Endothelial cell of umbilical vein (primary cell): ENCODE data around the gene SPDEF. TPM values are rescaled to one million over a fixed set of nuclear protein-coding genes. Genes with fewer than 3 reads are reported as not detected.

Experiments used
- BruUV-seq: library from RNA; stranded (reverse); fragments of 400-500 nt; replicated peaks from 2 replicates; lab custom pipeline; 2021; lab: Mats Ljungman, UMichigan
- CTCF ChIA-PET: fragments of 300-600, 350-600 bp; sonication (Branson Sonifier 250); formaldehyde crosslinking; loops from one replicate; lab custom pipeline; 2021; ENCODE audit warnings: antibody characterized with exemption, inconsistent platforms; lab: Charles Lee
- POLR2A ChIA-PET: fragments of 300-600, 350-600 bp; sonication (Branson Sonifier 250); formaldehyde crosslinking; loops from one replicate; lab custom pipeline; 2021; ENCODE audit warnings: antibody characterized with exemption, inconsistent platforms; lab: Charles Lee
- DNase-seq: peaks from one replicate; pipeline ENCODE4 v3.0.0-alpha.2; 2011; ENCODE audit warnings: low read depth, low spot score
- FAIRE-seq: peaks from 2 replicates; lab custom pipeline; 2011; peaks lifted over from hg19 to GRCh38; lab: Jason Lieb, UNC
- H2AFZ ChIP-seq: 2 replicates; pipeline ENCODE4 v1.6.0; 2012; ENCODE audit warnings: low read depth, low read length, control low read depth, inconsistent platforms
- H3K27ac ChIP-seq: 2 replicates; pipeline ENCODE4 v1.5.1; 2011; ENCODE audit warnings: low read depth, mild to moderate bottlenecking, control low read depth, low read length, moderate library complexity; ENCODE audit not compliant: insufficient read depth
- H3K27me3 ChIP-seq, 2 experiments: 2 replicates each; pipeline versions ENCODE4 v1.6.0 to v1.6.1; 2011; ENCODE audit warnings: low read length in 2 of 2, mixed read lengths in 1 of 2; ENCODE audit not compliant: control insufficient read depth in 2 of 2, insufficient read depth in 2 of 2
- H3K36me3 ChIP-seq, 2 experiments: 2 replicates in 1 of 2; 3 replicates in 1 of 2; pipeline ENCODE4 v1.5.1; 2011; ENCODE audit warnings: low read length in 2 of 2, mild to moderate bottlenecking in 1 of 2, moderate library complexity in 1 of 2; ENCODE audit not compliant: control insufficient read depth in 2 of 2, insufficient read depth in 2 of 2; ENCODE audit errors: extremely low read depth in 1 of 2
- H3K4me1 ChIP-seq: 3 replicates; pipeline ENCODE4 v1.5.1; 2011; ENCODE audit warnings: mild to moderate bottlenecking, low read length; ENCODE audit not compliant: control insufficient read depth, insufficient read depth; ENCODE audit errors: extremely low read depth
- H3K4me2 ChIP-seq: 2 replicates; pipeline ENCODE4 v1.6.1; 2011; ENCODE audit warnings: low read length, control low read depth, mixed read lengths; ENCODE audit not compliant: insufficient read depth
- H3K4me3 ChIP-seq, 3 experiments: fragments of 200-600 bp in 1 of 3; sonication (generic), shearing (Covaris generic) in 1 of 3; replicated peaks in 1 of 3; 2 replicates each; pipeline ENCODE4 v1.5.1; 2011 to 2016; ENCODE audit warnings: control low read depth in 3 of 3, low read length in 3 of 3, mild to moderate bottlenecking in 2 of 3, inconsistent platforms in 1 of 3, low read depth in 1 of 3, moderate library complexity in 1 of 3; ENCODE audit not compliant: insufficient read depth in 1 of 3
- H3K79me2 ChIP-seq: 2 replicates; pipeline ENCODE4 v1.6.0; 2012; ENCODE audit warnings: low read length, inconsistent platforms; ENCODE audit not compliant: control insufficient read depth, insufficient read depth
- H3K9ac ChIP-seq: replicated peaks from 2 replicates; pipeline ENCODE3; 2011; ENCODE audit warnings: low read length, control low read depth; ENCODE audit not compliant: insufficient read depth; ENCODE audit errors: extremely low read depth
- H3K9me1 ChIP-seq: replicated peaks from 3 replicates; pipeline ENCODE4 v1.6.0; 2011; ENCODE audit warnings: mild to moderate bottlenecking, low read length; ENCODE audit not compliant: control insufficient read depth, insufficient read depth; ENCODE audit errors: extremely low read depth
- H3K9me3 ChIP-seq: replicated peaks from 2 replicates; pipeline ENCODE4 v1.5.1; 2012; ENCODE audit warnings: low read length, inconsistent platforms; ENCODE audit not compliant: control insufficient read depth, insufficient read depth
- H4K20me1 ChIP-seq: replicated peaks from 2 replicates; pipeline ENCODE3; 2011; ENCODE audit warnings: mild to moderate bottlenecking, low read length; ENCODE audit not compliant: control insufficient read depth, insufficient read depth; ENCODE audit errors: extremely low read depth
- CTCF ChIP-seq, 2 donors: IDR thresholded peaks; 1 replicate in 1 of 2; 2 replicates in 1 of 2; pipeline ENCODE4 v1.5.1; 2011; ENCODE audit warnings: low read length in 2 of 2, mild to moderate bottlenecking in 2 of 2, moderate library complexity in 2 of 2, control low read depth in 1 of 2, inconsistent platforms in 1 of 2, low read depth in 1 of 2; ENCODE audit not compliant: insufficient read depth in 1 of 2; ENCODE audit errors: extremely low read depth in 1 of 2
- EZH2 ChIP-seq: IDR thresholded peaks from 2 replicates; pipeline ENCODE4 v1.6.1; 2012; ENCODE audit warnings: borderline replicate concordance, low read depth, mild to moderate bottlenecking, moderate library complexity, low read length, inconsistent platforms; ENCODE audit not compliant: severe bottlenecking
- FOS ChIP-seq: IDR thresholded peaks from 2 replicates; pipeline ENCODE4 v1.6.1; 2011; ENCODE audit warnings: mild to moderate bottlenecking, low read length, moderate library complexity, borderline replicate concordance; ENCODE audit not compliant: insufficient read depth
- GATA2 ChIP-seq: IDR thresholded peaks from 2 replicates; pipeline ENCODE4 v1.7.0; 2011; ENCODE audit warnings: low read depth, mild to moderate bottlenecking, moderate library complexity, mixed read lengths, low read length; ENCODE audit not compliant: insufficient read length, insufficient read depth
- JUN ChIP-seq: IDR thresholded peaks from 2 replicates; pipeline ENCODE4 v1.6.1; 2011; ENCODE audit warnings: borderline replicate concordance, low read depth; ENCODE audit not compliant: insufficient read length, insufficient read depth
- MAX ChIP-seq: IDR thresholded peaks from 2 replicates; pipeline ENCODE4 v1.6.1; 2011; ENCODE audit not compliant: insufficient read depth, insufficient read length
- MYC ChIP-seq: IDR thresholded peaks from one replicate; pipeline ENCODE4 v1.6.1; 2011; ENCODE audit warnings: mild to moderate bottlenecking, low read depth, low read length
- POLR2A ChIP-seq: IDR thresholded peaks from 2 replicates; pipeline ENCODE4 v1.6.1; 2012; ENCODE audit warnings: low read depth, mild to moderate bottlenecking, control low read depth, low read length
- POLR2AphosphoS5 ChIP-seq: IDR thresholded peaks from 2 replicates; pipeline ENCODE4 v1.6.1; 2012; ENCODE audit warnings: low read depth, mild to moderate bottlenecking, control low read depth, low read length, moderate library complexity; ENCODE audit not compliant: insufficient read depth
- dilution Hi-C: fragments of 300-500 bp; cut with MboI; formaldehyde crosslinking; loops from one replicate; pipeline ENCODE4 v1.15.0; 2019; ENCODE audit warnings: low sequenced_read_pairs; ENCODE audit not compliant: extremely low pct_ligation_motif_present
- intact Hi-C: fragments of 100-400 bp; cut with micrococcal nuclease; formaldehyde crosslinking; loops from one replicate; pipeline ENCODE4 v1.10.0; 2022
- polyA plus RNA-seq, 4 experiments: library from polyadenylated mRNA; depleted of rRNA in 3 of 4; stranded (reverse) in 3 of 4; unstranded in 1 of 4; fragments of >200 nt; gene quantifications; 2 replicates each; pipeline versions ENCODE4 v1.2.1 to v1.2.3, GENCODE V29; 2011 to 2012; ENCODE audit warnings: missing spikeins in 1 of 4
- total RNA-seq: library from RNA; stranded (reverse); gene quantifications from 2 replicates; pipeline ENCODE4 v1.2.3, GENCODE V29; 2021

The SPDEF gene
- total and polyA plus RNA-seq, 2 donors (not counting 3 experiments of a cell fraction or from before 2014, with no cell fraction given) = not detected

- BruUV-seq = no TSS peak
- FAIRE-seq (no peak), DNase-seq (no peak)
- H3K9me1 ChIP-seq = no peaks in the 10 kb centered on the region
- POLR2A ChIA-PET = no interaction called here
- intact Hi-C loops = no loop called here
- no peak overlapping the region for H2AFZ ChIP-seq
- TF ChIP-seq GATA2 (no peak), EZH2 (no peak), POLR2AphosphoS5 (no peak), POLR2A (no peak), JUN (no peak)
- no peak overlapping the region for H3K4me2 ChIP-seq
- no peak overlapping the region for H3K27ac ChIP-seq
- no peaks in the 10 kb centered on the region for H3K36me3 ChIP-seq
- CTCF ChIA-PET = interaction anchor here (0.9 to 1.0 kb wide), 2 partner anchors 16 to 61 kb away, joined by 3 read pairs; no protein-coding TSS in a partner anchor
- no peaks in the 10 kb centered on the region for H3K27me3 ChIP-seq
- no peaks in the 10 kb centered on the region for H4K20me1 ChIP-seq
- H3K9me3 ChIP-seq = no peaks in the 10 kb centered on the region
- no peak overlapping the region for H3K9ac ChIP-seq
- dilution Hi-C loops = no loop called here
- no peaks in the 10 kb centered on the region for H3K79me2 ChIP-seq
- no peak overlapping the region for H3K4me3 ChIP-seq
- H3K4me1 ChIP-seq = peaks cover 2% of the 10 kb centered on the region
Measured at GRCh38 chr6:34523441-34524206, 32.5 kb downstream of the SPDEF start.

GRCh38 chr6:34522761-34523160 is 33.4 kb downstream of the SPDEF start:
- intact Hi-C loops = no loop called here
- ChIA-PET CTCF (interaction anchor here (0.9 kb wide), 1 partner anchor 17 kb away, joined by 3 read pairs; no protein-coding TSS in a partner anchor), POLR2A (no interaction called here)
- Histone ChIP-seq H3K79me2 (no peaks in the 10 kb centered on the region), H3K4me2 (no peak overlapping the region), H3K27ac (no peak overlapping the region), H3K36me3 (no peaks in the 10 kb centered on the region), H4K20me1 (no peaks in the 10 kb centered on the region), H3K4me3 (no peak overlapping the region), H3K4me1 (peaks cover 2% of the 10 kb centered on the region), H2AFZ (no peak overlapping the region), H3K9me1 (no peaks in the 10 kb centered on the region), H3K27me3 (no peaks in the 10 kb centered on the region), H3K9ac (no peak overlapping the region), H3K9me3 (no peaks in the 10 kb centered on the region)
- TF ChIP-seq MYC (no peak), POLR2A (no peak), CTCF (IDR thresholded peaks at IDR 0.05; ENCODE audit: extremely low read depth in 1 of 2, insufficient read depth in 1 of 2, low read depth in 1 of 2, low read length in 2 of 2) (no peak), JUN (no peak), MAX (no peak), FOS (no peak), EZH2 (no peak), GATA2 (no peak), POLR2AphosphoS5 (no peak)
- dilution Hi-C loops = no loop called here
- no peak for FAIRE-seq
- BruUV-seq = no TSS peak
- DNase-seq = no peak
